Upper lobe of left lung (tissue), 6 donors: ENCODE measurements around the gene NKD2. TPM values are rescaled to one million over a fixed set of nuclear protein-coding genes. Genes with fewer than 3 reads are reported as not detected.
"Not testable (repeated sequence)": the region's sequence is repeated elsewhere in the genome, so short reads cannot be mapped to it uniquely, and the experiment has no call there.

Source experiments
- ATAC-seq, 2 donors: fragments of 200-7000 bp; cut with Tn5 transposase; one replicate each; pipeline ENCODE4 v1.9.1; 2022; ENCODE audit warnings: mild to moderate bottlenecking in 2 of 2, moderate library complexity in 2 of 2; ENCODE audit not compliant: low FRiP score in 2 of 2
- DNase-seq, 2 donors: peaks; one replicate each; pipeline ENCODE4 v3.0.0-alpha.2; 2019 to 2020
- H3K27ac ChIP-seq, 4 donors: fragments of 200-600 bp; sonication (generic); one replicate each; pipeline ENCODE4 v1.5.1; 2016 to 2019
- H3K27me3 ChIP-seq, 4 donors: fragments of 200-600 bp; sonication (generic); one replicate each; pipeline ENCODE4 v1.5.1; 2017 to 2019
- H3K36me3 ChIP-seq, 4 donors: fragments of 200-600 bp; sonication (generic); one replicate each; pipeline ENCODE4 v1.5.1; 2016 to 2019
- H3K4me1 ChIP-seq, 4 donors: fragments of 200-600 bp; sonication (generic); one replicate each; pipeline ENCODE4 v1.5.1; 2018 to 2019
- H3K4me3 ChIP-seq, 4 donors: fragments of 200-600 bp; sonication (generic); one replicate each; pipeline ENCODE4 v1.5.1; 2017 to 2019; ENCODE audit warnings: mild to moderate bottlenecking in 2 of 4, moderate library complexity in 1 of 4
- H3K9me3 ChIP-seq, 4 donors: fragments of 200-600 bp; sonication (generic); one replicate each; pipeline ENCODE4 v1.5.1; 2018 to 2019
- EP300 ChIP-seq, 4 donors: sonication (generic); formaldehyde crosslinking; IDR thresholded peaks; one replicate each; pipeline ENCODE4 v1.5.1; 2017; ENCODE audit warnings: antibody characterized with exemption in 4 of 4, control low read depth in 2 of 4
- POLR2A ChIP-seq, 4 donors: fragments of 450-650 bp; IDR thresholded peaks; one replicate each; pipeline ENCODE4 v1.5.1; 2016 to 2017; ENCODE audit warnings: antibody characterized with exemption in 4 of 4, mild to moderate bottlenecking in 2 of 4
- POLR2AphosphoS5 ChIP-seq, 2 donors: sonication (generic); formaldehyde crosslinking; IDR thresholded peaks; one replicate each; pipeline ENCODE4 v1.5.1; 2017; ENCODE audit warnings: antibody characterized with exemption in 2 of 2
- WGBS, 2 donors: methylation state at CpG; one replicate each; pipeline ENCODE4 v1.1.5; 2017 to 2018; 5-methylcytosine and 5-hydroxymethylcytosine counted together
- total RNA-seq, 6 donors: library from RNA; depleted of rRNA in 4 of 6; stranded (reverse); fragments of >200 nt in 4 of 6; gene quantifications; one replicate each; pipeline versions ENCODE4 v1.1.0 to v1.2.1, GENCODE V29; 2016 to 2021
- TF ChIP-seq, protein P1 (sequence below), 6 experiments: fragments of 450-650 bp in 4 of 6; fragments of 200-600 bp in 2 of 6; sonication (generic) in 2 of 6; IDR thresholded peaks; one replicate each; pipeline ENCODE4 v1.5.1; 2016 to 2019; ENCODE audit warnings: antibody characterized with exemption in 6 of 6
- donor health status: DM: no; HTN: no; CAD: no; lungs with moderate emphysema.
- donor health status: DM: no; HTN: yes; CAD: no; lungs with severe emphysema.

The NKD2 gene
- total RNA-seq, 6 donors from 2014 or later, result 8.9 to 126 (median 50.6) TPM

DNA sequence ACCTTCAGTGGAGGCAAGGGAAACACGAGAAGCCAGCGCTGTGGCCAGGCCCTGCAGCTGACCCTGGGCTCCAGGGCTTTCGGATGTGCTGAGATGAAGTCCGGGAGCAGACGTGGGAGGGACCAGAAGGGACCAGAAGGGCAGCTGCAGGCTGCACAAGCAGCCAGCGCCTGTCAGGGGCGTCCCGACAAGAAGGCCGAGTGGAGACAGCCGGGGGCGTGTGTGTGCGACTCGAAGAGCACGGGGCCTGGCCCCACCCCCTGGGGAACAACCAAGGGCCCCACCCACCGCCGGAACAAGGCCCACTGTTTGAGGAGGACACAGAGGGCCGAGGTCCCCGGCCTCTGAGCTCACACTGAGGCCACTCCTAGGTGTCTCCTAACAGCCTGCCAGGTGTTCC is 71.8 kb downstream of the NKD2 start:
- ATAC-seq, result peak in 1 of 2 donors; percentile 3
- peaks cover 0 to 93% (median 78%) of the 10 kb centered on the region in 4 donors for H3K36me3 ChIP-seq
- TF ChIP-seq, protein P1, sequence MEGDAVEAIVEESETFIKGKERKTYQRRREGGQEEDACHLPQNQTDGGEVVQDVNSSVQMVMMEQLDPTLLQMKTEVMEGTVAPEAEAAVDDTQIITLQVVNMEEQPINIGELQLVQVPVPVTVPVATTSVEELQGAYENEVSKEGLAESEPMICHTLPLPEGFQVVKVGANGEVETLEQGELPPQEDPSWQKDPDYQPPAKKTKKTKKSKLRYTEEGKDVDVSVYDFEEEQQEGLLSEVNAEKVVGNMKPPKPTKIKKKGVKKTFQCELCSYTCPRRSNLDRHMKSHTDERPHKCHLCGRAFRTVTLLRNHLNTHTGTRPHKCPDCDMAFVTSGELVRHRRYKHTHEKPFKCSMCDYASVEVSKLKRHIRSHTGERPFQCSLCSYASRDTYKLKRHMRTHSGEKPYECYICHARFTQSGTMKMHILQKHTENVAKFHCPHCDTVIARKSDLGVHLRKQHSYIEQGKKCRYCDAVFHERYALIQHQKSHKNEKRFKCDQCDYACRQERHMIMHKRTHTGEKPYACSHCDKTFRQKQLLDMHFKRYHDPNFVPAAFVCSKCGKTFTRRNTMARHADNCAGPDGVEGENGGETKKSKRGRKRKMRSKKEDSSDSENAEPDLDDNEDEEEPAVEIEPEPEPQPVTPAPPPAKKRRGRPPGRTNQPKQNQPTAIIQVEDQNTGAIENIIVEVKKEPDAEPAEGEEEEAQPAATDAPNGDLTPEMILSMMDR (IDR thresholded peaks at IDR 0.05), result no peak
- no peak for TF ChIP-seq POLR2A (IDR thresholded peaks at IDR 0.05)
- no peak for TF ChIP-seq EP300 (IDR thresholded peaks at IDR 0.05)
- no peak for TF ChIP-seq POLR2AphosphoS5 (IDR thresholded peaks at IDR 0.05)
- H3K27me3 ChIP-seq, result no peaks in the 10 kb centered on the region
- H3K27ac ChIP-seq, result no peak overlapping the region
- H3K9me3 ChIP-seq, result no peaks in the 10 kb centered on the region
- WGBS, 2 donors, result 84% methylated on average over 14 to 18 of the region's 18 CpGs
- no peak overlapping the region for H3K4me3 ChIP-seq
- DNase-seq, result peak in 1 of 2 donors; percentile 71
- H3K4me1 ChIP-seq, result no peaks in the 10 kb centered on the region

DNA sequence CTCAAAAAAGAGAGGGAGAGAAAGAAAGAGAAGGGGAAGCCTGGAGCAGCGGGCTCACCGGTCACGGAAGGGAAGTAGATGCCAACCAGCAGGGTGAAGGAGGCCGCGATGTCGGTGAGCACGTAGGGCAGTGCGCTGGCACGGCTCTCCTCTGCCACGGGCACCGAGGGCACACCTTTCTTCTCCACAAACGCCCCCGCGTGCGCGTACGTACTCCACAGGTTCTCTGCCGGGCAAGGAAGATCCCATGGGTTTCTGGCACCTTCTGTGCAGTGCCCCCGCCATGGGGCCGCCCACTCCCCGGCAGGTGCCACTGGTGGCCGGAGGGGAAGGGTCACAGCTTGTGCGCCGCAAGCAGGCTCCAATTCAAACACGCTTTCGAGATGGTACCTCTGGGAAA is 72.9 kb downstream of the NKD2 start:
- H3K27ac ChIP-seq, result no peak overlapping the region
- H3K4me3 ChIP-seq, result no peak overlapping the region
- peaks cover 0 to 93% (median 77%) of the 10 kb centered on the region in 4 donors for H3K36me3 ChIP-seq
- ATAC-seq (no peak), DNase-seq (peak in 1 of 2 donors; percentile 75)
- H3K27me3 ChIP-seq, result no peaks in the 10 kb centered on the region
- H3K9me3 ChIP-seq, result no peaks in the 10 kb centered on the region
- no peaks in the 10 kb centered on the region for H3K4me1 ChIP-seq
- 81 to 92% methylated on average over 13 to 26 of the region's 26 CpGs for WGBS, 2 donors
- TF ChIP-seq EP300 (IDR thresholded peaks at IDR 0.05) (no peak), POLR2AphosphoS5 (IDR thresholded peaks at IDR 0.05) (no peak), POLR2A (IDR thresholded peaks at IDR 0.05) (no peak)
- TF ChIP-seq, protein P1 (IDR thresholded peaks at IDR 0.05), result no peak

DNA sequence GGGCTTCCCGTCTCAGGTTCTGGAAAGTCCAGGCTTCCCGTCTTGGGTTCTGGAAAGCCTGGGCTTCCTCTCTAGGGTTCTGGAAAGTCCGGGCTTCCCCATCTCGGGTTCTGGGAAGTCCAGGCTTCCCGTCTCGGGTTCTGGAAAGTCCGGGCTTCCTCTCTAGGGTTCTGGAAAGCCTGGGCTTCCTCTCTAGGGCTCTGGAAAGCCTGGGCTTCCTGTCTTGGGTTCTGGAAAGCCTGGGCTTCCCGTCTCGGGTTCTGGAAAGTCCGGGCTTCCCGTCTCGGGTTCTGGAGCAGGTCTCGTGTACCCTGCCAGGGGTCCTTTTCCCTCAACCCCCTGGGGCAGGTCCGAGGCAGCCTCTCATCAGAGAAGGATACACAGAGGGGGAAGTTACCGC is 74.4 kb downstream of the NKD2 start:
- peaks cover 3 to 93% (median 76%) of the 10 kb centered on the region in 4 donors for H3K36me3 ChIP-seq
- not testable (repeated sequence) for H3K4me1 ChIP-seq, H3K27me3 ChIP-seq, DNase-seq, H3K27ac ChIP-seq, ATAC-seq, H3K9me3 ChIP-seq, H3K4me3 ChIP-seq
- whole genome bisulfite sequencing, 2 donors, result 81 to 90% methylated on average over 4 to 15 of the region's 15 CpGs

DNA sequence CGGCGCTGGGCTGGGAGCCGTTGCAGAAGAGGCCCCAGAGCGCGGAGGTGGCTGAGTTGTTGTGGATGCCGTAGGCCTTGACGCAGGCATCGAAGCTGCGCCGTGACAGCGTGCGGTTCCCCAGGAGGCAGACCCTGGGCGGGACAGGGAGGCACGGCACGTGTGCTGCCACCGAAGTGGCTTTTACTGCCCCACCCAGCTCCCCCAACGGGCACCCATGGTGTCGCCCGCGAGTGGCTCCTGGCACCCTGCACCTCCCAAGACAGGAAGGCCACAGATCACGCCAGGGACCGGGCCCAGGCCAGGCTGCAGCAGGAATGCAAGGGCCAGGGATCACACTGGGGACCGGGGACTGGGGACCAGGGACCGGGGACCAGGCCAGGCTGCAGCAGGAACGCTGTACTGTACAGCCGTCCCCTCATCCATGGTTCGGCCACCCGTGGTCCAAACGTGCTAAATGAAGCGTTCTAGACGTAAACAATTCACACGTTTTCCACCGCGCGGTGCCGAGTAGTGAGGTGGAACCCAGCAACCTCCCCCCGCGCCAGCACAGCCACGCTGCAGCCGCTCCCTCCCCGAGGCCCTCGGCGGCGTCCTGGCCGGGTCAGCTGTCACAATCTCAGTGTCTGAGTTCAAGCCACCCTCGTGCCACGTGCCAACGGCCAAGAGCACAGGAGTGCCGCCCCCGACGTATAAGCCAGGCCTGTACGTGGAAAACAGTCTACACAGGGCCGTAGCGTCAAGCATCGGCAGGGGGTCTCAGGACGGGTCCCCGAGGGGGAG is 75.4 kb downstream of the NKD2 start:
- WGBS, 2 donors, result 97 to 100% methylated on average over 8 to 57 of the region's 57 CpGs
- Histone ChIP-seq H3K27ac (no peak overlapping the region), H3K9me3 (no peaks in the 10 kb centered on the region), H3K4me1 (no peaks in the 10 kb centered on the region), H3K4me3 (no peak overlapping the region), H3K27me3 (no peaks in the 10 kb centered on the region), H3K36me3 (peaks cover 3 to 90% (median 72%) of the 10 kb centered on the region in 4 donors)
- no peak for TF ChIP-seq POLR2A (IDR thresholded peaks at IDR 0.05)
- TF ChIP-seq, protein P1 (IDR thresholded peaks at IDR 0.05), result no peak
- TF ChIP-seq POLR2AphosphoS5 (IDR thresholded peaks at IDR 0.05), result no peak
- no peak for TF ChIP-seq EP300 (IDR thresholded peaks at IDR 0.05)
- no peak for ATAC-seq
- DNase-seq, result peak in 1 of 2 donors; percentile 78

DNA sequence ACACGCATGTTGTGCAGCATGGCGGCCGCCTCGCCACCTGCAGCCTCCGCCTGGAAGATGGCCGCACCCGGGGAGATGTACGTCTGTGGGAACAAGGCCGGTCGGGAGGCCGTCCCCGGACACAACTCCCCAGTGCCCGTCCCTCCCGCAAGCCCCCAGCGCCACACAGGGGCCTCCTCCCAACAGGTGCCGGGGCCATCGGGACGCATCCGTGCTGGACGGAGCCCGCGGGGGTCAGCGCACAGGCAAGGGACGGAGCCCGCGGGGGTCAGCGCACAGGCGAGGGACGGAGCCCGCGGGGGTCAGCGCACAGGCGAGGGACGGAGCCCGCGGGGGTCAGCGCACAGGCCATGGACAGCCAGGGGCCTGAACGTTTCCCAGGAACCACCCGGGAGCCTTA is 76.8 kb downstream of the NKD2 start:
- Histone ChIP-seq H3K36me3 (peaks cover 3 to 82% (median 64%) of the 10 kb centered on the region in 4 donors), H3K27me3 (no peaks in the 10 kb centered on the region)
- 97% methylated on average over 29 to 30 of the region's 39 CpGs for WGBS, 2 donors

More for the DNA sequence above, 76.8 kb downstream of the NKD2 start:
- Histone ChIP-seq H3K27ac (no peak overlapping the region), H3K4me1 (no peaks in the 10 kb centered on the region), H3K4me3 (no peak overlapping the region), H3K9me3 (no peaks in the 10 kb centered on the region)
- peak in 1 of 2 donors; percentile 9 for ATAC-seq
- no peak for DNase-seq
- TF ChIP-seq, protein P1 (IDR thresholded peaks at IDR 0.05), result no peak
- no peak for TF ChIP-seq EP300 (IDR thresholded peaks at IDR 0.05)
- TF ChIP-seq POLR2AphosphoS5 (IDR thresholded peaks at IDR 0.05), result no peak
- TF ChIP-seq POLR2A (IDR thresholded peaks at IDR 0.05), result no peak
